Right lobe of liver (tissue), 6 donors: ENCODE measurements around the gene TMEM138. TPM values are rescaled to one million over a fixed set of nuclear protein-coding genes. Genes with fewer than 3 reads are reported as not detected.

Experiments
- ATAC-seq, 4 donors: fragments of 200-7000 bp; cut with Tn5 transposase; one replicate each; pipeline ENCODE4 v1.9.1; 2020; ENCODE audit warnings: mild to moderate bottlenecking in 4 of 4, moderate library complexity in 4 of 4
- DNase-seq, 3 donors: peaks; one replicate each; pipeline ENCODE4 v3.0.0-alpha.2; 2020
- H3K27ac ChIP-seq, 3 donors: fragments of 200-600 bp; one replicate each; pipeline ENCODE4 v1.8.0; 2022
- H3K27me3 ChIP-seq, 2 donors: fragments of 200-600 bp; one replicate each; pipeline ENCODE4 v1.8.0; 2022
- H3K36me3 ChIP-seq, 4 donors: fragments of 200-600 bp; sonication (generic) in 1 of 4; one replicate each; pipeline versions ENCODE4 v1.5.1 to v1.8.0; 2017 to 2022; ENCODE audit warnings: control low read depth in 1 of 4
- H3K4me1 ChIP-seq, 4 donors: fragments of 200-600 bp; sonication (generic) in 1 of 4; one replicate each; pipeline versions ENCODE4 v1.5.1 to v1.8.0; 2017 to 2022; ENCODE audit warnings: control low read depth in 1 of 4
- H3K4me3 ChIP-seq, 3 donors: fragments of 200-600 bp; one replicate each; pipeline ENCODE4 v1.8.0; 2022
- H3K9me3 ChIP-seq, 4 donors: fragments of 200-600 bp; sonication (generic) in 1 of 4; one replicate each; pipeline versions ENCODE4 v1.5.1 to v1.8.0; 2017 to 2022; ENCODE audit warnings: control low read depth in 1 of 4
- POLR2A ChIP-seq: fragments of 450-650 bp; IDR thresholded peaks from one replicate; pipeline ENCODE4 v1.6.1; 2017; ENCODE audit warnings: antibody characterized with exemption, mild to moderate bottlenecking
- WGBS: methylation state at CpG from one replicate; pipeline ENCODE4 v1.1.6; 2018; ENCODE audit warnings: low coverage, low lambda C conversion rate; ENCODE audit not compliant: insufficient coverage; ENCODE audit errors: missing lambda C conversion rate; 5-methylcytosine and 5-hydroxymethylcytosine counted together
- intact Hi-C, 2 donors: fragments of 100-400 bp; cut with DNase I; formaldehyde crosslinking; loops; one replicate each; pipeline versions ENCODE4 v1.11.2 to v1.14.1; 2022
- total RNA-seq, 6 experiments: library from RNA; depleted of rRNA in 2 of 6; stranded (reverse); fragments of >200 nt in 2 of 6; fragmentation: NEBNext Ultra II Directional in 3 of 6; extraction: Animal tissue kit (Norgen Biotek cat#: 25700) in 3 of 6; gene quantifications; one replicate each; pipeline versions ENCODE4 v1.1.0 to v1.2.4, GENCODE V29; 2016 to 2023
- TF ChIP-seq, protein P1 (sequence below), 4 donors: fragments of 200-600 bp in 3 of 4; fragments of 450-650 bp in 1 of 4; IDR thresholded peaks; one replicate each; pipeline versions ENCODE4 v1.5.1 to v1.8.0; 2016 to 2022; ENCODE audit warnings: antibody characterized with exemption in 4 of 4, mild to moderate bottlenecking in 2 of 4
- donor health status: DM: no; HTN: yes; CAD: no.
- donor health status: DM: no; HTN: no; CAD: no.
- donor health status: DM: no; HTN: no; CAD: no.
- donor health status: DM: no; HTN: yes; CAD: no.
- donor health status: DM: no; HTN: yes; CAD: no.

The TMEM138 gene
- total RNA-seq, 6 experiments from 2014 or later, result 18.2 to 41.0 (median 26.4) TPM

GRCh38 chr11:61350803-61351202 lies 11.4 kb upstream of the TMEM138 start:
- ATAC-seq (no peak), DNase-seq (no peak)
- Histone ChIP-seq H3K4me3 (no peak overlapping the region), H3K36me3 (peaks cover 0 to 17% (median 2%) of the 10 kb centered on the region in 4 donors), H3K9me3 (no peaks in the 10 kb centered on the region), H3K4me1 (peaks cover 0 to 20% (median 0%) of the 10 kb centered on the region in 4 donors), H3K27ac (no peak overlapping the region), H3K27me3 (no peaks in the 10 kb centered on the region)
- TF ChIP-seq, protein P1, sequence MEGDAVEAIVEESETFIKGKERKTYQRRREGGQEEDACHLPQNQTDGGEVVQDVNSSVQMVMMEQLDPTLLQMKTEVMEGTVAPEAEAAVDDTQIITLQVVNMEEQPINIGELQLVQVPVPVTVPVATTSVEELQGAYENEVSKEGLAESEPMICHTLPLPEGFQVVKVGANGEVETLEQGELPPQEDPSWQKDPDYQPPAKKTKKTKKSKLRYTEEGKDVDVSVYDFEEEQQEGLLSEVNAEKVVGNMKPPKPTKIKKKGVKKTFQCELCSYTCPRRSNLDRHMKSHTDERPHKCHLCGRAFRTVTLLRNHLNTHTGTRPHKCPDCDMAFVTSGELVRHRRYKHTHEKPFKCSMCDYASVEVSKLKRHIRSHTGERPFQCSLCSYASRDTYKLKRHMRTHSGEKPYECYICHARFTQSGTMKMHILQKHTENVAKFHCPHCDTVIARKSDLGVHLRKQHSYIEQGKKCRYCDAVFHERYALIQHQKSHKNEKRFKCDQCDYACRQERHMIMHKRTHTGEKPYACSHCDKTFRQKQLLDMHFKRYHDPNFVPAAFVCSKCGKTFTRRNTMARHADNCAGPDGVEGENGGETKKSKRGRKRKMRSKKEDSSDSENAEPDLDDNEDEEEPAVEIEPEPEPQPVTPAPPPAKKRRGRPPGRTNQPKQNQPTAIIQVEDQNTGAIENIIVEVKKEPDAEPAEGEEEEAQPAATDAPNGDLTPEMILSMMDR (IDR thresholded peaks at IDR 0.05), result no peak
- TF ChIP-seq POLR2A, result no peak
- intact Hi-C loops, result no loop called here
- whole genome bisulfite sequencing, result 80% methylated on average over 1 of the region's 8 CpGs

DNA sequence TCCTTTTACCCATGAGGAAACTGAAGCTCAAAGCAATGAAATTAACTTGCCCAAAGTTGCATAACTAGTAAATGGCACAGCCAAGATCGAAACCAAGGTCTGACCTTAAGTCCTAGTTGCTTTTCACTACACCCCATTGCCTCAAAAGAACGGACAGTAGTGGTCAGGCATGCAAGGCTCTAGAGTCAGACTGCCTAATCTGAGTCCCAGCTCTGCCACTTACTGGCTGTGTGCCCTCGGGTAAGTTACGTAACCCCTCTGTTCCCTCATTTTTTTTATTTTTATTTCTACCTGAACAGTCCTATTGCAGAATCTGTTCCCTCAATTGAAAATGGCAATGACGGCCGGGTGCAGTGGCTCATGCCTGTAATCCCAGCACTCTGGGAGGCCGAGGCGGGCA lies 10.1 kb upstream of the TMEM138 start:
- Histone ChIP-seq H3K4me1 (peaks cover 0 to 20% (median 0%) of the 10 kb centered on the region in 4 donors), H3K36me3 (peaks cover 0 to 17% (median 2%) of the 10 kb centered on the region in 4 donors), H3K27me3 (no peaks in the 10 kb centered on the region), H3K9me3 (no peaks in the 10 kb centered on the region), H3K4me3 (no peak overlapping the region), H3K27ac (no peak overlapping the region)
- 47% methylated on average over 8 of the region's 8 CpGs for WGBS
- intact Hi-C loops, result no loop called here
- TF ChIP-seq POLR2A, result no peak
- TF ChIP-seq, protein P1 (IDR thresholded peaks at IDR 0.05), result no peak
- ATAC-seq, result peak in 1 of 4 donors; percentile 41
- DNase-seq, result peak in 1 of 3 donors; percentile 68

DNA sequence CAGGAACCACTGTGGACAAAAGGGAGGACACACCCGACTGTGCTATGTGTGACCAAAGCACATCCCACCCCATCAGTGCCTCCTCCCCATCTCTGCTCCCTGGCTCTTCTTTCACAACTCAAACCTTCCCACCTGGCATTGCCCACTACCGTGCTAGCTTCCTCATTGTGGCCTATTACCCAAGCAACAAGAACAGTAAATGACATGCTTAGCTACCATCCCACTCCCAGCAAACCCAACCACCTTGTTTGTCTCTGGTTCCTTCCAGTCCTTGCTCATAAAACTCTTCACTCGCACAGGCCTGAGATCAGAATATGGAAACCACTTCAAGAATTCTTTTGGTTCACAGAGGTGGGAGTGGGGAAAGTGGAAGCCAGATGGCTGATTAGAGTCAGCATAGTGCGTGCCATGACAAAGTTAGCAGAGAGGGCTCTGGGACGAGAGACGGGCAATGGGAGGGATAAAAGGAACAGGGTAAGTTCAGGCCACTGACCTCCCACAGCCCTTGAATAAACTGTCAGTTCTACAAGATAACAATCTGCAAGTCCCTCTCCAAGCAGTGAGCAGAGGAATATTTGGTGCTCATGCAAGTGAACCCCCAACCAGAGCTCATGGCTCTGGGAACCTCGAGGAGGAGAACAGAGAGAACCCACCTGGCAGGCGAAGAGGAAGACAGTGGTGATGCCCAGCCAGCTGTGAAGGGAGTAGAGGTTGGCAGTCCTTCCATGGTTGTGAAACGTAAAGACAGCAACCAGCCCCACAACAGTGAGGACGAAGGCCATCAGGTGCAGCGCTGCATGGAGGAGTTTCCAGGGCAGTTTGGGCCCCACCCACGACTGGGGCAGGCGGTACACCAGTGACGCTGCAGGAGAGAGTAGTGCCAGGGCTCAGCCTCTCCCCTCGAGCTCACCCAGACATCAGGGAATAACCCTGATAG lies 8.8 kb upstream of the TMEM138 start:
- Histone ChIP-seq H3K4me3 (no peak overlapping the region), H3K4me1 (peaks cover 0 to 12% (median 0%) of the 10 kb centered on the region in 4 donors), H3K9me3 (no peaks in the 10 kb centered on the region), H3K27ac (peak overlapping the region in 1 of 3 donors; percentile 67), H3K36me3 (peaks cover 0 to 17% (median 2%) of the 10 kb centered on the region in 4 donors), H3K27me3 (no peaks in the 10 kb centered on the region)
- DNase-seq (peak; percentile 73 to 94 (median 90)), ATAC-seq (peak; percentile 82 to 94 (median 92))
- TF ChIP-seq, protein P1 (IDR thresholded peaks at IDR 0.05), result no peak
- no peak for TF ChIP-seq POLR2A
- 36% methylated on average over 13 of the region's 15 CpGs for WGBS
- intact Hi-C loops, result no loop called here

- WGBS, result 70% methylated on average over 2 of the region's 2 CpGs
Observed at GRCh38 chr11:61354208-61354607, 8.0 kb upstream of the TMEM138 start.

More at GRCh38 chr11:61354208-61354607, 8.0 kb upstream of the TMEM138 start:
- Histone ChIP-seq H3K27ac (peak overlapping the region in 1 of 3 donors; percentile 67), H3K36me3 (peaks cover 0 to 16% (median 2%) of the 10 kb centered on the region in 4 donors), H3K4me1 (peaks cover 0 to 12% (median 0%) of the 10 kb centered on the region in 4 donors), H3K4me3 (no peak overlapping the region), H3K9me3 (no peaks in the 10 kb centered on the region), H3K27me3 (no peaks in the 10 kb centered on the region)
- DNase-seq, result no peak
- intact Hi-C loops, result no loop called here
- TF ChIP-seq, protein P1 (IDR thresholded peaks at IDR 0.05), result no peak
- no peak for TF ChIP-seq POLR2A
- peak in 1 of 4 donors; percentile 4 for ATAC-seq
